SKM-1 (cell line): ENCODE measurements around the gene BRS3.

Experiments used
- DNase-seq: peaks from one replicate; lab custom pipeline; 2025; ENCODE audit not compliant: unreplicated experiment; lab: John Stamatoyannopoulos, UW

The BRS3 gene

DNA sequence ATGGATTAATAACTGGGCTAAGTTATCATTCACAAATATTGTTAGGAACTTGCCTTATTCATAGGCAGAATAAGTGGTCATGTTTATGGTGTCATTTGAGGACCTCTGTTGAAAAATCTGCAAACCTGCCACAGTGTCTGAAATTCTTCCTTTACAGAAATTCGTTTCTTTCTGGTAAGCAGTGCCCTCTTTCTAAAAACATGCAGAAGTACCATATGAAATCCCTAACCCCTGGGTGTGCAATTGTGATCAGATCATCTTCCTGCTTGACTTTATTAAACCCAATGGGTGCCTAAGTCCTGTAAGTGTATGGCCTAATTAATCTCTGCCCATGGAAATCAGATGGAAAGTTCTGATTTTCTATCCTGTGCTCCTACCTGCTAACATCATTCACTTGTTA, 5.3 kb downstream of the BRS3 start:
- DNase-seq = no peak

DNA sequence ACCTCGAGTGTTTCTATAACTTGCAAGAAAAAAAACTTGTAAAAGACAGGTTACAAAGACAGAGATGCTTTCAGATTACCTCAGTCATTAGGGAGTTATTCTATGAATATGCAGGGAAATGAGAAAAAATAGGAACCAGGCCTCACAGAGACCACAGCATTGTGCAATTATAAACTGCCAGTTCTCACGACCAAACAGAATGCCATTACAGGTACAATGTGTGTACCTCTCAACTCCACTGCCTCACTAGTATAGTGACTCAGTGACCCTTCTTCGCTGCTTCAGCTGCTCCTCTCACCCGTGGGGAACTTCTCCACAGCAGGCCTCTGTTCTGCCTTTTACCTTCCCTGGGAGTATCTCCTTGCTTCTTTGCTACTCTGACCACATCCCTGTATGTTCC, 7.3 kb downstream of the BRS3 start:
- peak; percentile 22 for DNase-seq

DNA sequence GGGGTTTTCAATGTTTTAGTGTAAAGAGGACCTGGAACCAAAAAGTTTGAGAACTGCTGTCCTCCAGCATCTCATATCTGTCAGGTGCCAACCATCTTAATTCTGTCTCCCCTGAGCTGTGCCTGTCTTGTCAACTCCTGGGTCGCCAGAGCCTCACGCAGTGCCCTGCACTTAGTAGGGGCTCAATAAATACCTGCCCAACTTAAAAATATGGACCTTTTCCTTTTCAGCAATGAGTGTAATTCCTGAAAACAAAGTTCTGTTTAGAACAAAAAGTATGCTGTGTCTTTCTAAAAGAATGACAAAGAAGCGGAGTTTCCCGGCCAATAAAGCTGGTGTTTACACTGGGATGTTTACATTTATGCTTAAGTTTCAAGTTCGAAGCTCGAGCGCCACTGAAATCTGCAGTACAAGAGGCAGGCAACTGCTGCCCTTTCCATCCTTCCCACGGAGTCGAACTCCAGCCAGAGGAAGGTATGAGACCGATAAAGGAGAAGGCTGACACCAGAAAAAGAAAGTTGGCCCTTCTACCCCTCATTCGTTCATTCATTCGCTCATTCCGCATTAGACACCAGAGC, 8.5 kb downstream of the BRS3 start:
- no peak for DNase-seq

DNA sequence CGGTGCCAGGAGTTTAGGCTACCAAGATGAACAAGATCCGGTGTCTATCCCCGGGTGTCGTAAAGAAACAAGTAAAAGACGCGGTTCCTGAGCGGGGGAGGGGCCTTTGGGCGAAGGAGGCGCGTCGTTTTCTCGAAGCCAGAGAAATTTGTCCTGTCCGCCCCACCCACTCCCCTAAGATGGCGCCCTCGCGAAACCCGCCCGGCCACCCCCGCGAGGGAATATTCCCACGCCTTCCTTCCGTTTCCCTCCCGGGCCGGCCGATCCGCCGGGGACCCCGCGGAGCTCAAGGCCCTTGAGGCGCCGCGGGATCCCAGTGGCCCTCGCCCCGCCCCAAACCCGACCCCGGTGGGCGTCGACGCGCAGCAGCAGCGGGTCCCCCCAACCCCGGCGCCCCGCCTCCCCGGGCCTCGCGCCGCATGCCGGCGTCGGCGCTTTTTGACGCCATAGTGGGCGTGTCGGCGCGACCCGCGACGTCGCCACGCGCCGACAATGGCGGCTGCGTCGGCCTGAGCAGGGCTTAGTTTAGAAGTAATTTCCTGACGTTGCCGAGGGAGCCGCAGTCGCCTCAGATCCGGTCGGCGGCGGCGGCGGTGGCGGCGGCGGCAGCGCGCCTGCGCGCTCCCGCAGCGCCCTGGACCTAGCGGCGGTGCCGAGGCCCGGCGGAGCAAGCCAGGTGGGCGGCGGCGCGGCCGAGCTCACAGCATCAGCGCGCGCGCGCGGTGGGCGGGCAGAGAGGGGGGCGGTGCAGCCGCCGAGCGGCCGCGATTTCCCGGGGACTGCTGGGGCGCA, 9.2 kb downstream of the BRS3 start:
- DNase-seq = peak; percentile 22

DNA sequence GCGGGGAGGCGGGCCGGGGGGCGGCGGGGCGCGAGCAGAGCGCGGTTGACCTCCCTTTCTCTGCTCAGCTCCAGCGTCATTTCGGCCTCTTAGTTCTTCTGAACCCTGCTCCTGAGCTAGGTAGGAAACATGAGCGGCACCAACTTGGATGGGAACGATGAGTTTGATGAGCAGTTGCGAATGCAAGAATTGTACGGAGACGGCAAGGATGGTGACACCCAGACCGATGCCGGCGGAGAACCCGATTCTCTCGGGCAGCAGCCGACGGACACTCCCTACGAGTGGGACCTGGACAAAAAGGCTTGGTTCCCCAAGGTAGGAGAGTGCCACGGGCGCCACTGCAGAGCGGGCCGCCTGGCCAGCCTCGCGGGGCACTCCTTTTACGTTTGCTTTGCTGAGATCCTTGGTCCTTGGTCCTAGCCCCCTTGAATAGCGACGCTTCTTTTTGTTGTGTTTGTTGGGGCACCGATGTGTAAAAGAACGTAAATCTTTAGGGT, 9.9 kb downstream of the BRS3 start, which contains the start of gene HTATSF1:
Gene HTATSF1 (plus strand): TSS at position 37 of the 497 bp plus-strand sequence. CDS start 93 bp downstream, at position 130.
- DNase-seq = no peak

DNA sequence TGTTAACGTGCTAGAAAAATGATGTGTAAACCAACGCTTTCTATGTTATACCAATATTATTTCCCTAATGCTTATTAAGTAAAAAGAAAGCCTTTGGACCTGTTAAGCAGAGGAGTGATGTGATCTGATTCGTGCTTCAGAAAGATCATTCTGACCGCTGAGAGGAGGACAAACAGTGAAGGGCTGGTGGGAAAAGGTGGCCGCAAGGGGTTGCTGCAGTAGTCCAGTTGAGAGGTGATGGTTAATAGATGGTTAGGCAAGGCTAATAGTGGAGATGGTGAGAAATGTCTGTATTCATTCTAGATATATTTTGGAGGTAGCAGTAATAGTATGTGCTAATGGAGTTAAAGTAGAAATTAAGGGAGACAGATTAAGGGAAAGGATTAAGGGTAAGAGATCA, 31.3 kb downstream of the BRS3 start:
- no peak for DNase-seq

DNA sequence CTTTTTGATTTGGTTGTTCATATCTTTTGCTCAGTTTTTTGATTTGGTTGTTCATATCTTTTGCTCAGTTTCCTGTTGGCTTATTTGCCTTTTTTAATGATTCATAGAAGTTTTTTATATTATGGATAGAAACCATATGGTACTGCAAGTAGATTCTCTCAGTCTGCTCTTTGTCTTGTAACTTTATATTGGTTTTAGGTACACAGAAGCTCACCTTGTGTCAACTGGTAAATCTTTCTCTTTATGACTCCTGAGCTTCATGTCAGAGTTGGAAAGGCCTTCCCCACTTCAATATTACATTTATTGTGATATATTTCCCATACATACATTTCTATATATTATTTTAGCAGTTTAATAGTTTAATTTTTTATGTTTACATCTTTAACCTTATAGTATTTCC, 36.0 kb downstream of the BRS3 start:
- no peak for DNase-seq

DNA sequence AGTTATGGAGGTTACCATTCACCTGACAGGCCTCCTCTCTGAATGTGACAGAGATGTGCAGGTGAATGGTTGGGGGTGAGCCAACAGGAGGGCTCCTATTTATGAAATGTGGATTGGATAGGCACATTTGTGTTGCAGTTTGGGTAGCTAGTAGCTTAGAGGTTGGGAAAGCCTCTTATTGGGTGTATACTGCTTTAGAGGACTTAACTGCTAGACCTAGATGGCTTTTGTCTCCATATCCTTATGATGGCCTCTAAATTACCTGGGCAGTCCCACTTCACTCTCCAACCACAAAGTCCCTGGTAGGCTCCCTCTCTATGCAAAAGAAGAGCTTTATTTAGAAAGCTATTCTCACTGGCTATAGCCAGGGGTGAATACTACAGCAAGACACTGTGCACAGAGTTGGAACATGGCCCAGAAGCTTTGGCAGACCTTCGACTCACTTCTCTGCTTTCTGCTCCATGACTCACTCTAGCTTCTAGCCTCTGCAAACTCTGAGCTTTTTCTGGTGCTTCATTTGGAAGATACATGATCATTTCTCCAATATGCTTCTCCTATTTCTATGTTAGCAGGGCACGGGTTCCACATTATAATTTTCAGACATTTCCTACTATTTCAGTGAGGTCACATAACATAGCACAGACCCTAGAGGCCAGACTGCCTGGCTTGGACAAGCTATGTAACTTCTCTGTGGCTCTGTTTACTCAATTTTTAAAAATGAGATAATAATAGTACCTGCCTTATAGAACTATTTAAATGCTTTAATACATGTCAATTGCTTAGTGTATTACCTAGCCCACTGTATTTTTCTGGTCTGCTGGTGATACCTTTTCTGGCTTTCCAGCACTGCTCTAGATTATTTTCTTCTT, 38.2 kb downstream of the BRS3 start:
- DNase-seq = no peak

DNA sequence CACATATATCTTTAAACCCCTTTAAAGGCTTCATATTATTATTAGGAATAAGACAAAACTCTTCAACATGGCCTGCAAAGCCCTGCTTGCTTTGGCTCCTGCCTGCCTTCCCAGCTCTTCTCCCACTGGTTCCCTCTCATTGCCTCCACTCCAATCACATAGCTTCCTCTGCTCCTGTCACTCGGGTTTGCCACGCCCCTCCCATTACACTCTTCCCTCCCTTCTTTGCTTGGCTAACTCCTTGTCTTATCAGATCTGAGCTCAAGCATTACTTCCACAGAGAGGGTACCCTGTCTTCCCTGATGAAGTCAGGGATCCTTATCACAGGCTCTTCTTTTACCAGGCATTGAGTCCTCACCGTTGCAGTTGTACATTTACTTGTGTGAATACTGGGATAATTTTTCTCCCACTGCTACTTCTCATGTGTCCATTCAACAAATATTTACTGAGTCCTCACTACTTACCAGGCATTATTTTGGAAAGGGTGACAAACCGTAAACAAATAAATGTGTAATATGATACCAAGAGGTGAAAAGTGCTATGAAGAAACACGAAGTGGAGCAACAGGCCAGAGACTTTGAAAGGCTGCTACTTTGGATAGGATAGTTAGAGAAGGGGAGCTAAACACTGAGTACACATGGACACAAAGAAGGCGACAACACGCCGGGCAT, 41.0 kb downstream of the BRS3 start:
- DNase-seq = no peak

DNA sequence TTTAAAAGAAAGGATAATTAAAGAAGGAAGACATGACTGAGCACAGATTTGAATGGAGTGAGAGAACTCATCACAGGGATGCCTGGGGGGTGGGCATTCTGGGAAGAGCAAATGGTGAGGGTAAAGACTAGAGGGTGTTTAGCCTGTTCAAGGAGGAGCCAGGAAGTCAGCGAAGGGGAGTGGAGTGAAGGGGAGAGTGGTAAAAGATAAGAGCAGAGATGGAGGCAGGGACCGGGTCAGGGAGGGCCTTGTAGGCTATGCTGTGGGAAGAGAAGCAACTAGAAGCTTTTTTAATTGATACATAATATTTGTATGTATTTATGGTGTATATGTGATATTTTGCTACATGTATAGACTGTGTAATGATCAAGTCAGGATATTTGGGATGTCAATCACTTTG, 42.0 kb downstream of the BRS3 start:
- DNase-seq = no peak

DNA sequence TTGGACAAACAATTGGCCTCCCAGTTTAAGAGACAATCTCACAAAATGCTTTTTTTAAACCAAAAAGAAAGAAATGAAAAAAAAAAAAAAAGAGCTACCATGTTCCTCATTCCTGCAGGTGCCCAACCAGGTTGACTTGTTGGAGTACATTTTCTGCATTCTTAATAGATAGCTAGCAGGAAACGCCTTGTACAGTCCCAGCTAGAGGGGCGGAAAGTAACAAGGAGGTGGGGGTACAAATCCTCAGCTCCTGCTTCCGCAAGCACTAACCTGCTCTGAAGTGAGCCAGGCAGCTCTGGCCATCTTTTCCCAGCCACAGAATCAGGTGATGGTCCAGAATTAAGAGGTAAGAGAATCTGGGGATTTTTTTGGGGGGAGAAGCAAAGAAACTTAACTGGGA, 44.2 kb downstream of the BRS3 start, which contains the start of gene VGLL1:
Gene VGLL1 (plus strand): TSS at position 265 of the 400 bp plus-strand sequence. CDS start 3,806 bp downstream, outside the sequence.
- DNase-seq = no peak

DNA sequence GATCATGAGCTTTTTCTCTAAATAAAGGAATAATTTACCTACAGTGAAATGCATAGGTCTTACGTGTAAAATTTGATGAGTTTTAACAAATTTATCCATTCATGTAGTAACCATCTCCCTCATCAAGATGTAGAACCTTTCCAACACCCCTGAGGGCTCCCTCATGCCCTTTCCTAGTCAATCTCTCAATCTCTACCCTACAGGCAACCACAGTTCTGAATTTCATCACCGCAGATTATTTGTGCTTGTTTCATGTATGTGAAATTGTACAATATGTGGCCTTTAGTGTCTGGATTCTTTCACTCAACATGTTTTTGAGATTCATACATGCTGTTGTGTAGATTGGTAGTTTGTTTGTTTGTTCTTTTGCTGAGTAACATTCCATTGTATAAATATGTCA, 46.4 kb downstream of the BRS3 start:
- DNase-seq = no peak

DNA sequence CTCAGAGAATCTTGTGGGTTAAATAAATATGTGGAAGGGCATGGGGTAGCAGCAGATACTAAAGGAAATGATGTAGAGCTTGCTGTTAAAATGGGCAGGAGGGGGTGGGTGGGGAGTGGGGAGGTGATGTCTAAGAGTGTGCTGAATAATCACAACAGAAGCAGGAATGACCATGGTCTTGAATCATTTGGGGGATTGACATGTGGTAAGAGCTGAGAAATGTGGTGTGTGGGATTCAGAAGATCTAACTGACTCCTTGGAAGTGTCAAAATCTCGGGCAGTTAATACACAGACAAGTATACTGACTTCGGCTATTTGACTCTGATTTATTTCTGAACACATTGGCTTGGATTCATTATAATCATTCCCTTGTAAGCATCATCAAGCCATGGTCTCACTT, 51.1 kb downstream of the BRS3 start:
- no peak for DNase-seq

DNA sequence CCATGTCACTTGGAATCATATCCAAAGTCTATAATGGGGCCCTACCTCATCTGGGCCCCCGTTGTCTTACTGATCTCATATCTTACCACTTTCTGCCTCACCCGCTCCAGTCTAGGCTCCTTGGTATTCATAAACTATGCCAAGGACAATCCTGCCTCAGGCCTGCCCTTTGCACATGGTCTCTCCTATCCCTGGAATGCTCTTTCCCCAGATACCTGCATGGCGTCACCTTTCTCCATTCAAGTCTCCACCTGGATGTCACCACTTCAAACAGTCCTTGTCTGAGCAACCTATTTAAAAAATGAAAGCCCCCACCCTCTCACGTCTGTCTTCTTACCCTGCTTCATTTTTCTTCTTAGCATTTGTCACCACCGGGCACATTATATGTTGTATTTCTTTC, 52.5 kb downstream of the BRS3 start:
- no peak for DNase-seq

DNA sequence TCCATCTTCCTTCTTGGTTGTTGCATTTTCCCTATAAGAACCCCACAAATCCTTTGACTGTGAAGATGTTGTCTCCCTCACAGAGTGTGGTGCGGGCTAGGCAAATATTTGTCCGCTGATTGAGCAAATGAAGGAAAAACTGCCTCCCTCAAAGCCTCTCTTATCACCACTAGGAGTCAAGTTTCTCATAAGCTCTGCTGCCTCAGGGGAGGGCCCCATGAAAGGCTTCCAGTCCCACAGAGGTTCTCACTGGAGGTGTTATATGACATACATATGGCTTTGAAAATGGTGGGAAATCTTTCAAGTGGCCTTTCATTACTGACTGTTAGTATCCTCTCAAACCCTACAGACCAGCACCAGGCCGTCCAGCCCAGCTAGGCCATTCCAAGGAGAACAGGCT, 53.5 kb downstream of the BRS3 start:
- DNase-seq = no peak

DNA sequence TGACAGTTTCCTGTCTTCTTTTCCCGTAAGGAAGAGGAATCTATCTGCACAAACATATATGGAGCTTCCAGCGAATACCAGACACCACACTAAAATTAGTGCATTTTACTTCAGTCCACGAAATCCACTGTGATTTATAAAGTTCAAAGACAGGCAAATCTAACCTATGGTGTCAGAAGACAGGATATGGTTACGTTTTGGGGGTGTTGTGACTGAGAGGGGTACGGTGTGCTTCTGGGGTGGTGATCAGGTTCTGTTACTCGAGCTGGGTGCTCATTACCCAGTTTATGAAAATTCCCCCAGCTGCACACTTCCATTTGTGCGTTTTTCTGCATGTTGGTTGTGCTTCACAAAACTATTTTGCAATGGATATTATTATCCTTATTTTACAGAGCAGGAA, 54.5 kb downstream of the BRS3 start:
- no peak for DNase-seq
